A549 (cell line): ENCODE data around the gene ARFRP1. TPM values are rescaled to one million over a fixed set of nuclear protein-coding genes. Genes with fewer than 3 reads are reported as not detected.

Experiments used
- ATAC-seq, 2 experiments: fragments of 200-7000 bp in 1 of 2; fragments of >200 bp in 1 of 2; cut with Nextera tagmentation in 1 of 2; cut with Tn5 transposase in 1 of 2; 3 replicates each; pipeline versions ENCODE4 v1.8.0 to v1.9.1; 2018 to 2020; ENCODE audit warnings: mild to moderate bottlenecking in 1 of 2, moderate library complexity in 1 of 2
- CTCF ChIA-PET: fragments of 300-600 bp; sonication (Branson Sonifier 250); formaldehyde crosslinking; extraction: SDS; loops from one replicate; lab custom pipeline; 2021; ENCODE audit warnings: antibody characterized with exemption, inconsistent platforms; lab: Yijun Ruan, JAX
- POLR2A ChIA-PET: fragments of 350-600 bp; formaldehyde crosslinking; extraction: SDS; loops from one replicate; lab custom pipeline; 2021; ENCODE audit warnings: antibody characterized with exemption, inconsistent platforms; lab: Yijun Ruan, JAX
- DNase-seq, 2 experiments: peaks; one replicate each; pipeline versions ENCODE4 v3.0.0 to v3.0.0-alpha.2; 2011 to 2016; ENCODE audit warnings: low read depth in 1 of 2, low spot score in 1 of 2
- FAIRE-seq: peaks from 2 replicates; lab custom pipeline; 2011; peaks lifted over from hg19 to GRCh38; lab: Jason Lieb, UNC
- H3K27ac ChIP-seq, 2 experiments: fragments of >200 bp; sonication (Bioruptor Twin); formaldehyde crosslinking; 3 replicates each; pipeline ENCODE4 v1.5.1; 2016 to 2017
- H3K4me1 ChIP-seq: fragments of >200 bp; sonication (Bioruptor Twin); formaldehyde crosslinking; 3 replicates; pipeline ENCODE4 v1.6.1; 2016
- H3K4me2 ChIP-seq: fragments of >200 bp; sonication (Bioruptor Twin); formaldehyde crosslinking; 3 replicates; pipeline ENCODE4 v1.6.1; 2016
- H3K4me3 ChIP-seq: fragments of >200 bp; sonication (Bioruptor Twin); formaldehyde crosslinking; 3 replicates; pipeline ENCODE4 v1.5.1; 2016
- H3K9me3 ChIP-seq: fragments of >200 bp; sonication (Bioruptor Twin); formaldehyde crosslinking; 3 replicates; pipeline ENCODE4 v1.6.1; 2016
- BHLHE40 ChIP-seq: IDR thresholded peaks from 2 replicates; pipeline ENCODE4 v1.6.1; 2012; ENCODE audit warnings: low read depth, low read length, inconsistent platforms
- CHD2 ChIP-seq: fragments of 150-350 bp; IDR thresholded peaks from 2 replicates; pipeline ENCODE4 v1.6.1; 2014; ENCODE audit warnings: low read length; ENCODE audit not compliant: partially characterized antibody
- FOSB ChIP-seq: fragments of 250-450 bp; sonication (Bioruptor Pico); IDR thresholded peaks from 2 replicates; pipeline ENCODE4 v1.5.0; 2020; ENCODE audit warnings: mild to moderate bottlenecking, moderate library complexity
- FOXS1 ChIP-seq: fragments of 250-450 bp; sonication (Bioruptor Pico); IDR thresholded peaks from 2 replicates; pipeline ENCODE4 v1.5.0; 2020; ENCODE audit warnings: mild to moderate bottlenecking, moderate library complexity
- HDAC2 ChIP-seq: fragments of 200-600 bp; sonication (generic); IDR thresholded peaks from 2 replicates; pipeline ENCODE4 v1.6.1; 2016
- HOXA7 ChIP-seq: fragments of 250-450 bp; sonication (Bioruptor Pico); IDR thresholded peaks from 2 replicates; pipeline ENCODE4 v1.5.0; 2020; ENCODE audit warnings: mild to moderate bottlenecking, moderate library complexity
- HOXB5 ChIP-seq: fragments of 250-450 bp; sonication (Bioruptor Pico); IDR thresholded peaks from 2 replicates; pipeline ENCODE4 v1.5.0; 2020; ENCODE audit warnings: mild to moderate bottlenecking, moderate library complexity
- JUNB ChIP-seq: fragments of >200 bp; sonication (Bioruptor Twin); formaldehyde crosslinking; IDR thresholded peaks from 2 replicates; pipeline ENCODE4 v1.6.1; 2016
- KDM5A ChIP-seq: fragments of 200-600 bp; sonication (generic); IDR thresholded peaks from 2 replicates; pipeline ENCODE4 v1.6.1; 2016; ENCODE audit warnings: antibody characterized with exemption, mild to moderate bottlenecking
- NFE2L2 ChIP-seq: fragments of 150-350 bp; conservative IDR thresholded peaks from 2 replicates; pipeline ENCODE4 v1.6.1; 2014; ENCODE audit warnings: low read length
- PHF8 ChIP-seq: fragments of 200-600 bp; sonication (generic); IDR thresholded peaks from 2 replicates; pipeline ENCODE4 v1.6.1; 2016; ENCODE audit warnings: low read depth, mild to moderate bottlenecking, antibody characterized with exemption, moderate library complexity, borderline replicate concordance
- RARB ChIP-seq: fragments of 250-450 bp; sonication (Bioruptor Pico); IDR thresholded peaks from 2 replicates; pipeline ENCODE4 v1.8.0; 2021; ENCODE audit warnings: mild to moderate bottlenecking, moderate library complexity
- RNF2 ChIP-seq: fragments of 200-600 bp; sonication (generic); IDR thresholded peaks from 2 replicates; pipeline ENCODE4 v1.6.1; 2016; ENCODE audit warnings: low read depth, mild to moderate bottlenecking, antibody characterized with exemption, moderate library complexity, borderline replicate concordance
- SMC3 ChIP-seq: fragments of >200 bp; sonication (Bioruptor Twin); formaldehyde crosslinking; IDR thresholded peaks from 3 replicates; pipeline ENCODE4 v1.6.1; 2018; ENCODE audit warnings: inconsistent platforms
- TP53 ChIP-seq: fragments of 250-450 bp; sonication (Bioruptor Pico); IDR thresholded peaks from 2 replicates; pipeline ENCODE4 v1.5.0; 2021; ENCODE audit warnings: mild to moderate bottlenecking, moderate library complexity
- USF2 ChIP-seq: fragments of 450-650 bp; IDR thresholded peaks from 2 replicates; pipeline ENCODE4 v1.6.1; 2014; ENCODE audit warnings: antibody characterized with exemption
- ZC3H11A ChIP-seq: fragments of 450-650 bp; IDR thresholded peaks from 2 replicates; pipeline ENCODE4 v1.6.1; 2014; ENCODE audit warnings: antibody characterized with exemption, mild to moderate bottlenecking
- ZFP36 ChIP-seq: fragments of 450-650 bp; IDR thresholded peaks from 2 replicates; pipeline ENCODE4 v1.6.1; 2014; ENCODE audit warnings: borderline replicate concordance; ENCODE audit not compliant: partially characterized antibody
- WGBS: methylation state at CpG from one replicate; pipeline ENCODE4 v1.1.6; 2017; ENCODE audit errors: missing lambda C conversion rate; 5-methylcytosine and 5-hydroxymethylcytosine counted together
- polyA plus RNA-seq, 4 experiments: library from polyadenylated mRNA; depleted of rRNA in 3 of 4; stranded (reverse); fragments of >200 nt; fragmentation: RNase III in 1 of 4; extraction: RNeasy Plus Mini Kit Qiagen cat#74134 plus additional on column Dnase treatment in 1 of 4; gene quantifications; 2 replicates in 3 of 4; 3 replicates in 1 of 4; pipeline ENCODE4 v1.2.3, GENCODE V29; 2011 to 2017
- TF ChIP-seq, protein P1 (sequence below): IDR thresholded peaks from 2 replicates; pipeline ENCODE4 v1.6.1; 2012
- TF ChIP-seq, protein P2 (sequence below): fragments of 250-450 bp; sonication (Bioruptor Pico); IDR thresholded peaks from 2 replicates; pipeline ENCODE4 v1.5.0; 2020; ENCODE audit warnings: low read depth, mild to moderate bottlenecking, moderate library complexity
- TF ChIP-seq, protein P3 (sequence below): fragments of >200 bp; sonication (Bioruptor Twin); formaldehyde crosslinking; IDR thresholded peaks from 2 replicates; pipeline ENCODE4 v1.6.1; 2016
- TF ChIP-seq, protein P4 (sequence below): fragments of 250-450 bp; sonication (Bioruptor Pico); IDR thresholded peaks from 2 replicates; pipeline ENCODE4 v1.5.0; 2021; ENCODE audit warnings: mild to moderate bottlenecking, moderate library complexity, borderline replicate concordance
- TF ChIP-seq, protein P5 (sequence below): fragments of >200 bp; sonication (Bioruptor Twin); formaldehyde crosslinking; IDR thresholded peaks from 3 replicates; pipeline ENCODE4 v1.5.1; 2016

Gene ARFRP1
- polyA plus RNA-seq, 2 of the 4 experiments (the other 2 are of a cell fraction): 25.1 to 29.7 TPM

GRCh38 chr20:63748934-63749270, 41.1 kb upstream of the ARFRP1 start (continued):
- no peak for TF ChIP-seq HOXA7 (CRISPR knock-in tag)
- no peak for TF ChIP-seq RARB (CRISPR knock-in tag)
- TF ChIP-seq PHF8: no peak
- TF ChIP-seq HOXB5 (CRISPR knock-in tag): no peak
- no peak for TF ChIP-seq CHD2
- TF ChIP-seq TP53 (CRISPR knock-in tag): no peak
- no peak for TF ChIP-seq JUNB
- TF ChIP-seq, protein P1, sequence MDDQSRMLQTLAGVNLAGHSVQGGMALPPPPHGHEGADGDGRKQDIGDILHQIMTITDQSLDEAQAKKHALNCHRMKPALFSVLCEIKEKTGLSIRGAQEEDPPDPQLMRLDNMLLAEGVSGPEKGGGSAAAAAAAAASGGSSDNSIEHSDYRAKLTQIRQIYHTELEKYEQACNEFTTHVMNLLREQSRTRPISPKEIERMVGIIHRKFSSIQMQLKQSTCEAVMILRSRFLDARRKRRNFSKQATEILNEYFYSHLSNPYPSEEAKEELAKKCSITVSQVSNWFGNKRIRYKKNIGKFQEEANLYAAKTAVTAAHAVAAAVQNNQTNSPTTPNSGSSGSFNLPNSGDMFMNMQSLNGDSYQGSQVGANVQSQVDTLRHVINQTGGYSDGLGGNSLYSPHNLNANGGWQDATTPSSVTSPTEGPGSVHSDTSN: no peak
- no peak for TF ChIP-seq RNF2
- TF ChIP-seq, all 56 proteins: peak for 0

- ATAC-seq (peak; percentile 10; a peak in 3 of 6 replicates), FAIRE-seq (no peak), DNase-seq (no peak)
- Histone ChIP-seq H3K27ac (no peak overlapping the region), H3K4me1 (no peaks in the 10 kb centered on the region), H3K4me2 (no peak overlapping the region), H3K4me3 (no peak overlapping the region), H3K9me3 (no peaks in the 10 kb centered on the region)
- TF ChIP-seq KDM5A: no peak
- TF ChIP-seq, protein P2, sequence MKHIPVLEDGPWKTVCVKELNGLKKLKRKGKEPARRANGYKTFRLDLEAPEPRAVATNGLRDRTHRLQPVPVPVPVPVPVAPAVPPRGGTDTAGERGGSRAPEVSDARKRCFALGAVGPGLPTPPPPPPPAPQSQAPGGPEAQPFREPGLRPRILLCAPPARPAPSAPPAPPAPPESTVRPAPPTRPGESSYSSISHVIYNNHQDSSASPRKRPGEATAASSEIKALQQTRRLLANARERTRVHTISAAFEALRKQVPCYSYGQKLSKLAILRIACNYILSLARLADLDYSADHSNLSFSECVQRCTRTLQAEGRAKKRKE (CRISPR knock-in tag): no peak
- TF ChIP-seq RNF2: no peak
- TF ChIP-seq RARB (CRISPR knock-in tag): no peak
- TF ChIP-seq NFE2L2: no peak
- TF ChIP-seq ZC3H11A: no peak
- TF ChIP-seq, protein P3, sequence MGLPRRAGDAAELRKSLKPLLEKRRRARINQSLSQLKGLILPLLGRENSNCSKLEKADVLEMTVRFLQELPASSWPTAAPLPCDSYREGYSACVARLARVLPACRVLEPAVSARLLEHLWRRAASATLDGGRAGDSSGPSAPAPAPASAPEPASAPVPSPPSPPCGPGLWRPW: no peak
- TF ChIP-seq BHLHE40: no peak
- TF ChIP-seq FOXS1 (CRISPR knock-in tag): no peak
- no peak for TF ChIP-seq SMC3
- no peak for TF ChIP-seq ZFP36
- no peak for TF ChIP-seq USF2
- no peak for TF ChIP-seq FOSB
- ChIA-PET CTCF (interaction anchor here (0.7 to 1.1 kb wide), 2 partner anchors 12 to 115 kb away, joined by 3 read pairs; no protein-coding TSS in a partner anchor), POLR2A (no interaction called here)
- 77% methylated on average over 13 of the region's 20 CpGs for WGBS
Observed at GRCh38 chr20:63748070-63748933, 40.5 kb upstream of the ARFRP1 start.

- H3K4me3 ChIP-seq: no peak overlapping the region
- CTCF ChIA-PET: interaction anchor here (0.6 to 1.1 kb wide), 2 partner anchors 31 to 116 kb away, joined by 3 read pairs; no protein-coding TSS in a partner anchor
- H3K4me2 ChIP-seq: no peak overlapping the region
- WGBS: 79% methylated on average over 2 of the region's 13 CpGs
- no peaks in the 10 kb centered on the region for H3K4me1 ChIP-seq
- TF ChIP-seq HDAC2: no peak
- TF ChIP-seq, protein P4, sequence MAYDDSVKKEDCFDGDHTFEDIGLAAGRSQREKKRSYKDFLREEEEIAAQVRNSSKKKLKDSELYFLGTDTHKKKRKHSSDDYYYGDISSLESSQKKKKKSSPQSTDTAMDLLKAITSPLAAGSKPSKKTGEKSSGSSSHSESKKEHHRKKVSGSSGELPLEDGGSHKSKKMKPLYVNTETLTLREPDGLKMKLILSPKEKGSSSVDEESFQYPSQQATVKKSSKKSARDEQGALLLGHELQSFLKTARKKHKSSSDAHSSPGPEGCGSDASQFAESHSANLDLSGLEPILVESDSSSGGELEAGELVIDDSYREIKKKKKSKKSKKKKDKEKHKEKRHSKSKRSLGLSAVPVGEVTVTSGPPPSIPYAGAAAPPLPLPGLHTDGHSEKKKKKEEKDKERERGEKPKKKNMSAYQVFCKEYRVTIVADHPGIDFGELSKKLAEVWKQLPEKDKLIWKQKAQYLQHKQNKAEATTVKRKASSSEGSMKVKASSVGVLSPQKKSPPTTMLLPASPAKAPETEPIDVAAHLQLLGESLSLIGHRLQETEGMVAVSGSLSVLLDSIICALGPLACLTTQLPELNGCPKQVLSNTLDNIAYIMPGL: no peak
- TF ChIP-seq, protein P5, sequence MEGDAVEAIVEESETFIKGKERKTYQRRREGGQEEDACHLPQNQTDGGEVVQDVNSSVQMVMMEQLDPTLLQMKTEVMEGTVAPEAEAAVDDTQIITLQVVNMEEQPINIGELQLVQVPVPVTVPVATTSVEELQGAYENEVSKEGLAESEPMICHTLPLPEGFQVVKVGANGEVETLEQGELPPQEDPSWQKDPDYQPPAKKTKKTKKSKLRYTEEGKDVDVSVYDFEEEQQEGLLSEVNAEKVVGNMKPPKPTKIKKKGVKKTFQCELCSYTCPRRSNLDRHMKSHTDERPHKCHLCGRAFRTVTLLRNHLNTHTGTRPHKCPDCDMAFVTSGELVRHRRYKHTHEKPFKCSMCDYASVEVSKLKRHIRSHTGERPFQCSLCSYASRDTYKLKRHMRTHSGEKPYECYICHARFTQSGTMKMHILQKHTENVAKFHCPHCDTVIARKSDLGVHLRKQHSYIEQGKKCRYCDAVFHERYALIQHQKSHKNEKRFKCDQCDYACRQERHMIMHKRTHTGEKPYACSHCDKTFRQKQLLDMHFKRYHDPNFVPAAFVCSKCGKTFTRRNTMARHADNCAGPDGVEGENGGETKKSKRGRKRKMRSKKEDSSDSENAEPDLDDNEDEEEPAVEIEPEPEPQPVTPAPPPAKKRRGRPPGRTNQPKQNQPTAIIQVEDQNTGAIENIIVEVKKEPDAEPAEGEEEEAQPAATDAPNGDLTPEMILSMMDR: no peak
- no peak for TF ChIP-seq RNF2
- TF ChIP-seq JUNB: no peak
- TF ChIP-seq ZC3H11A: no peak
- TF ChIP-seq, protein P1: no peak
- no peak for TF ChIP-seq BHLHE40
- TF ChIP-seq, all 56 proteins: peak for 0
- FAIRE-seq (no peak), DNase-seq (no peak), ATAC-seq (peak; percentile 23 to 48; a peak in 3 of 6 replicates)
- POLR2A ChIA-PET: no interaction called here
- H3K27ac ChIP-seq: 0 out of 6 replicates have a peak overlapping the region, but pooled peaks of 1 of the 2 experiments have one; percentile 6
- H3K9me3 ChIP-seq: no peaks in the 10 kb centered on the region
Observed at GRCh38 chr20:63747622-63748069, 39.9 kb upstream of the ARFRP1 start.
